GM12878 (cell line): ENCODE data around the gene DAB2IP. TPM values are rescaled to one million over a fixed set of nuclear protein-coding genes. Genes with fewer than 3 reads are reported as not detected.

Experiments
- ATAC-seq: fragments of 200-7000 bp; cut with Tn5 transposase; 3 replicates; pipeline ENCODE4 v1.9.1; 2020; ENCODE audit warnings: mild to moderate bottlenecking, moderate library complexity
- BruUV-seq: library from RNA; stranded (reverse); fragments of 400-500 nt; replicated peaks from 2 replicates; lab custom pipeline; 2021; lab: Mats Ljungman, UMichigan
- CTCF ChIA-PET: fragments of 300-600 bp; sonication (Branson Sonifier 250); formaldehyde crosslinking; extraction: SDS; loops from one replicate; lab custom pipeline; 2021; ENCODE audit warnings: inconsistent platforms; lab: Yijun Ruan, JAX
- POLR2A ChIA-PET: fragments of 350-600 bp; formaldehyde crosslinking; extraction: SDS; loops from one replicate; lab custom pipeline; 2021; ENCODE audit warnings: inconsistent platforms; lab: Charles Lee
- RAD21 ChIA-PET: fragments of 300-600 bp; sonication (Branson Sonifier 250); formaldehyde crosslinking; loops from one replicate; lab custom pipeline; 2023; ENCODE audit warnings: antibody characterized with exemption; ENCODE audit not compliant: unreplicated experiment; lab: Charles Lee
- SMC1A ChIA-PET: fragments of 300-600 bp; sonication (Branson Sonifier 250); formaldehyde crosslinking; loops from one replicate; lab custom pipeline; 2023; ENCODE audit not compliant: unreplicated experiment, uncharacterized antibody; lab: Charles Lee
- DNase-seq: peaks from one replicate; pipeline ENCODE4 v3.0.0-alpha.2; 2011; ENCODE audit warnings: low read depth, low spot score
- FAIRE-seq: peaks from 3 replicates; lab custom pipeline; 2011; peaks lifted over from hg19 to GRCh38; lab: Jason Lieb, UNC
- H2AFZ ChIP-seq: 2 replicates; pipeline ENCODE4 v1.6.0; 2011; ENCODE audit warnings: low read depth, low read length, control low read depth; ENCODE audit not compliant: control insufficient read depth
- H3K27ac ChIP-seq: 2 replicates; pipeline ENCODE4 v1.5.1; 2011; ENCODE audit warnings: control low read depth; ENCODE audit not compliant: control insufficient read depth, insufficient read depth
- H3K27me3 ChIP-seq, 2 experiments: replicated peaks in 1 of 2; 2 replicates each; pipeline versions ENCODE4 v1.6.0 to v1.6.1; 2011; ENCODE audit warnings: low read length in 1 of 2; ENCODE audit not compliant: control insufficient read depth in 2 of 2, insufficient read depth in 2 of 2
- H3K36me3 ChIP-seq, 2 experiments: 2 replicates each; pipeline ENCODE4 v1.5.1; 2011; ENCODE audit warnings: low read length in 1 of 2; ENCODE audit not compliant: control insufficient read depth in 2 of 2, insufficient read depth in 2 of 2
- H3K4me1 ChIP-seq: 2 replicates; pipeline ENCODE4 v1.6.1; 2011; ENCODE audit warnings: mild to moderate bottlenecking, low read length, moderate library complexity, mixed read lengths; ENCODE audit not compliant: control insufficient read depth, insufficient read depth
- H3K4me2 ChIP-seq: 2 replicates; pipeline ENCODE4 v1.6.0; 2011; ENCODE audit warnings: control low read depth; ENCODE audit not compliant: control insufficient read depth, insufficient read depth
- H3K4me3 ChIP-seq: fragments of 200-600 bp; sonication (generic); 2 replicates; pipeline ENCODE4 v1.5.1; 2016
- H3K79me2 ChIP-seq: 2 replicates; pipeline ENCODE4 v1.6.0; 2011; ENCODE audit warnings: low read length; ENCODE audit not compliant: control insufficient read depth, insufficient read depth
- H3K9ac ChIP-seq: 2 replicates; pipeline ENCODE4 v1.8.0; 2011; ENCODE audit warnings: low read length, control low read depth, mixed read lengths; ENCODE audit not compliant: control insufficient read depth, insufficient read depth
- H3K9me3 ChIP-seq: replicated peaks from 3 replicates; pipeline ENCODE4 v1.5.1; 2011; ENCODE audit warnings: mild to moderate bottlenecking, low read length; ENCODE audit not compliant: control insufficient read depth, insufficient read depth
- H4K20me1 ChIP-seq: 2 replicates; pipeline ENCODE4 v1.6.0; 2011; ENCODE audit not compliant: control insufficient read depth, insufficient read depth
- BMI1 ChIP-seq: fragments of 450-650 bp; IDR thresholded peaks from 2 replicates; pipeline ENCODE4 v1.6.1; 2016; ENCODE audit warnings: mild to moderate bottlenecking, moderate library complexity, borderline replicate concordance
- CREM ChIP-seq: IDR thresholded peaks from 2 replicates; pipeline ENCODE4 v1.6.1; 2014; ENCODE audit warnings: antibody characterized with exemption, low read depth
- EED ChIP-seq: sonication (generic); IDR thresholded peaks from 2 replicates; pipeline ENCODE4 v1.6.1; 2016; ENCODE audit warnings: antibody characterized with exemption, low read depth
- FOXM1 ChIP-seq: IDR thresholded peaks from 2 replicates; pipeline ENCODE4 v1.6.1; 2012; ENCODE audit warnings: low read depth, mild to moderate bottlenecking, inconsistent platforms, low read length, moderate library complexity
- IRF4 ChIP-seq: IDR thresholded peaks from 2 replicates; pipeline ENCODE4 v1.6.1; 2011; ENCODE audit warnings: low read depth, low read length
- MEF2A ChIP-seq: IDR thresholded peaks from 2 replicates; pipeline ENCODE4 v1.6.1; 2011; ENCODE audit warnings: low read depth, mild to moderate bottlenecking, low read length, moderate library complexity; ENCODE audit not compliant: insufficient read depth
- MTA3 ChIP-seq: IDR thresholded peaks from 2 replicates; pipeline ENCODE4 v1.6.1; 2012; ENCODE audit warnings: low read length, inconsistent platforms, borderline replicate concordance
- NFXL1 ChIP-seq: fragments of 450-650 bp; IDR thresholded peaks from 2 replicates; pipeline ENCODE4 v1.6.1; 2017; ENCODE audit warnings: antibody characterized with exemption, mild to moderate bottlenecking, borderline replicate concordance
- NRF1 ChIP-seq: conservative IDR thresholded peaks from 2 replicates; pipeline ENCODE4 v1.6.1; 2011; ENCODE audit warnings: mild to moderate bottlenecking, low read depth, low read length, improper control_type of control experiment
- PAX8 ChIP-seq: fragments of 450-650 bp; IDR thresholded peaks from 2 replicates; pipeline ENCODE4 v1.6.1; 2017; ENCODE audit warnings: mild to moderate bottlenecking, moderate library complexity
- RAD21 ChIP-seq: IDR thresholded peaks from 2 replicates; pipeline ENCODE4 v1.6.1; 2011; ENCODE audit warnings: mild to moderate bottlenecking, low read depth, low read length, moderate library complexity; ENCODE audit not compliant: insufficient read depth
- RFX5 ChIP-seq: IDR thresholded peaks from 2 replicates; pipeline ENCODE4 v1.6.1; 2011; ENCODE audit warnings: low read depth, low read length, improper control_type of control experiment
- SIX5 ChIP-seq: IDR thresholded peaks from 2 replicates; pipeline ENCODE4 v1.6.1; 2011; ENCODE audit warnings: mild to moderate bottlenecking, low read depth, low read length, moderate library complexity; ENCODE audit not compliant: severe bottlenecking
- TAF1 ChIP-seq: IDR thresholded peaks from 2 replicates; pipeline ENCODE4 v1.6.1; 2011; ENCODE audit warnings: mild to moderate bottlenecking, low read depth, low read length, borderline replicate concordance
- ZNF622 ChIP-seq: fragments of 450-650 bp; IDR thresholded peaks from 2 replicates; pipeline ENCODE4 v1.6.1; 2017; ENCODE audit warnings: mild to moderate bottlenecking, inconsistent platforms
- WGBS: methylation state at CpG from one replicate; pipeline ENCODE4 v1.1.6; 2016; ENCODE audit warnings: low lambda C conversion rate; ENCODE audit not compliant: insufficient replicate concordance, insufficient coverage; ENCODE audit errors: missing lambda C conversion rate; 5-methylcytosine and 5-hydroxymethylcytosine counted together
- in situ Hi-C: fragments of 300-500 bp; cut with MboI; formaldehyde crosslinking; loops from 9 replicates; pipeline ENCODE4 v1.14.3; 2018; ENCODE audit warnings: mixed read lengths
- intact Hi-C: fragments of 100-400 bp; cut with micrococcal nuclease; formaldehyde crosslinking; loops from one replicate; pipeline ENCODE4 v1.14.2; 2022; ENCODE audit not compliant: unreplicated experiment
- polyA plus RNA-seq, 11 experiments: library from polyadenylated mRNA; depleted of rRNA in 4 of 11; unstranded in 6 of 11; stranded (reverse) in 5 of 11; fragments of >200 nt; fragmentation: Nextera tagmentation in 4 of 11; fragmentation: Illumina TruSeq in 1 of 11; extraction: Ambion mirVana in 4 of 11; extraction: Trizol in 1 of 11; gene quantifications; 1 replicate in 1 of 11; 2 replicates in 10 of 11; pipeline versions ENCODE4 v1.2.1 to v1.2.3, GENCODE V29; 2011 to 2016; ENCODE audit warnings: inconsistent platforms in 2 of 11, missing spikeins in 2 of 11, low read depth in 1 of 11
- total RNA-seq, 4 experiments: library from RNA; depleted of rRNA in 3 of 4; stranded (reverse); fragments of >200 nt in 3 of 4; fragmentation: Illumina TruSeq in 1 of 4; extraction: Trizol in 1 of 4; gene quantifications; 2 replicates each; pipeline versions ENCODE4 v1.2.1 to v1.2.3, GENCODE V29; 2013 to 2021
- TF ChIP-seq, protein P1 (sequence below): IDR thresholded peaks from 2 replicates; pipeline ENCODE4 v1.6.1; 2011; ENCODE audit warnings: mild to moderate bottlenecking, low read depth, low read length, moderate library complexity; ENCODE audit not compliant: insufficient replicate concordance
- TF ChIP-seq, protein P2 (sequence below): fragments of 450-650 bp; formaldehyde crosslinking; IDR thresholded peaks from 2 replicates; pipeline ENCODE4 v1.4.0; 2020; ENCODE audit warnings: mild to moderate bottlenecking, moderate library complexity

Gene DAB2IP
- total and polyA plus RNA-seq, 10 of the 15 experiments (the other 5 are each of a cell fraction or from before 2014, with no cell fraction given): 0.03 to 0.38 (median 0.14) TPM; not detected in 6

DNA sequence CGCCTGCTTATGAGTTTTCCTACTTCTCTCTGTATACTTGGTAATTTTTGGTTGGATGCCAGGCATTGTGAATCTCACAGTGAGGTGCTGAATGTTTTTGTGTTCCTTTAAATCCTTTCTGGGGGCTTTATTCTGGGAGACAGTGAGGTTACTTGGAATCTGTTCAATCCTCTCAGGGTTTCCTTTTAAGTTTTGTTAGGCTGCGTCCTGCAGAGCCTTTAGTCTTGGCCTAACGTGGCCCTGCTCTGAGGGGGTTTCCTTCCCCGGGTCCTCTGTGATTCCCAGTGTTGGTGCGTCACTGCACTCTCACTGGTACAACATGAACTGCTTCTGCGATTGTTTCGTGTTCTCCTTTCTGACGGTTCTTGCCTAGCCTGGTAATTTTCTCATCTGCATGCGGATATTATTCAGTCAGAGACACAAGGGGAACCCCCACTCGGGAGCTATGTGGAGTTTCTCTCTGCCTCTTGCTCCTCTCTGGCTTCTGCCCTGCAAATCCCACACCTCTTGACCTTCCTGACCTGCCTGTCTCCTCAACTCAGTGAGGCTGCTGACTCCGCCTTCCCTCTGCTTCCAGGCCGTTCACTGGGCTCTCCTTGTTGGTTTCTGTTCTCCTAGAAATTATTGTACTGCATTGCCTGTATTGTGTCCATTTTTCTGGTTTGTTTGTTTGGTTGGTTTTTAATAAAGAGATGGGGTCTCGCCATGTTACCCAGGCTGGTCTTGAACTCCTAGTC, 128.1 kb downstream of the DAB2IP start (continued):
- TF ChIP-seq PAX8: no peak
- TF ChIP-seq, protein P1, sequence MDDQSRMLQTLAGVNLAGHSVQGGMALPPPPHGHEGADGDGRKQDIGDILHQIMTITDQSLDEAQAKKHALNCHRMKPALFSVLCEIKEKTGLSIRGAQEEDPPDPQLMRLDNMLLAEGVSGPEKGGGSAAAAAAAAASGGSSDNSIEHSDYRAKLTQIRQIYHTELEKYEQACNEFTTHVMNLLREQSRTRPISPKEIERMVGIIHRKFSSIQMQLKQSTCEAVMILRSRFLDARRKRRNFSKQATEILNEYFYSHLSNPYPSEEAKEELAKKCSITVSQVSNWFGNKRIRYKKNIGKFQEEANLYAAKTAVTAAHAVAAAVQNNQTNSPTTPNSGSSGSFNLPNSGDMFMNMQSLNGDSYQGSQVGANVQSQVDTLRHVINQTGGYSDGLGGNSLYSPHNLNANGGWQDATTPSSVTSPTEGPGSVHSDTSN: no peak

DNA sequence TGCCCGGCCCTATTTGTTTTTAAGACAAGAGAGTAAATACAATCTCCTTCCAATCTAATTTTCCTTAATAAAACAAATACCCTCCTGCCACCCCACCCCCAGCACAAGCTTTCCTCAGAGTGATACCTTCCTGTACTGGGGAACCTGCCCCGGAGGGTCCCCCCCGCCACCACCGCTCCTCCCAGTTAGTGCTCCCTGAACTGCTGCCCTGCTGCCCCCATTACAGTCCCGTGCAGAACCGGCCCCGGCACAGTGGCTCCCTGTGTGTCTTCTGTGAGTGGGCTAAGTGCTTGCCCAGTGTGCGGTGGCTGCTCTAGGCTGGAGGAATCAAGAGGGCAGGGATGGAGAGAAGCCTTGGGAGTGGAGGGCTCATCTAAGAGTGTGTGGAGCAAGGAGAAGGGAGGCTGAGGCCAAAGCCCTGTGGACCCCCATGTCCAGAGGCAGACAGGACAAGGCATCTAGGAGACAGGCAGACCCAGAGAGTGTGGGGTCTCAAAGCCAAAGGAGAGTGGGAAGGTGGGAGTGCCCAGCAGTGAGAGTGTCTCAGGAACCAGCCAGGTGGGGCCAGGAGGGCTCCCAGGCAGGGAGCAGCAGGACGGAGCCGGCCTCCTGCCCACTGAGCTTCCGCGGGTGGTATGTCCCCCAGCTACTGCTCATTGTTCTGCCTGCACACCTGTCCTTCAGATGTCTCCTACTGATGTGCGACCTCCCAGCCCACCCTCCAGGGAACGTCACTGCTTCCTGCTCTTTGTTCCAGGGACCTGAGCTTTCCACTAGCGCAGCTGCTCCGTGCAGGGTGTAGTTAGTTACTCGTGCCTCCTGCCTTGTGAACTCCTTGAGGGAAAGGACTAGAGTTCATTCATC, 129.0 kb downstream of the DAB2IP start:
- POLR2A ChIA-PET: no interaction called here

More for the DNA sequence above, 129.0 kb downstream of the DAB2IP start:
- DNase-seq (no peak), ATAC-seq (no peak), FAIRE-seq (no peak)
- no peaks in the 10 kb centered on the region for H3K9me3 ChIP-seq
- H2AFZ ChIP-seq: no peak overlapping the region
- 50% methylated on average over 17 of the region's 17 CpGs for WGBS
- no peak overlapping the region for H3K4me2 ChIP-seq
- H3K4me1 ChIP-seq: no peaks in the 10 kb centered on the region
- H3K27ac ChIP-seq: no peak overlapping the region
- in situ Hi-C loops (no loop called here), intact Hi-C loops (no loop called here)
- H3K27me3 ChIP-seq: no peaks in the 10 kb centered on the region; a peak in 2 of 4 replicates
- no peaks in the 10 kb centered on the region for H4K20me1 ChIP-seq
- no peak overlapping the region for H3K9ac ChIP-seq
- RAD21 ChIA-PET: no interaction called here
- H3K36me3 ChIP-seq: no peaks in the 10 kb centered on the region
- CTCF ChIA-PET: no interaction called here
- SMC1A ChIA-PET: no interaction called here
- BruUV-seq: no TSS peak
- no peaks in the 10 kb centered on the region for H3K79me2 ChIP-seq
- TF ChIP-seq FOXM1 (no peak), RAD21 (no peak), NFXL1 (no peak), NRF1 (no peak), SIX5 (no peak), ZNF622 (no peak), TAF1 (no peak), EED (no peak), MTA3 (no peak), BMI1 (no peak), MEF2A (no peak), IRF4 (no peak), CREM (no peak), RFX5 (no peak)
- TF ChIP-seq, protein P2, sequence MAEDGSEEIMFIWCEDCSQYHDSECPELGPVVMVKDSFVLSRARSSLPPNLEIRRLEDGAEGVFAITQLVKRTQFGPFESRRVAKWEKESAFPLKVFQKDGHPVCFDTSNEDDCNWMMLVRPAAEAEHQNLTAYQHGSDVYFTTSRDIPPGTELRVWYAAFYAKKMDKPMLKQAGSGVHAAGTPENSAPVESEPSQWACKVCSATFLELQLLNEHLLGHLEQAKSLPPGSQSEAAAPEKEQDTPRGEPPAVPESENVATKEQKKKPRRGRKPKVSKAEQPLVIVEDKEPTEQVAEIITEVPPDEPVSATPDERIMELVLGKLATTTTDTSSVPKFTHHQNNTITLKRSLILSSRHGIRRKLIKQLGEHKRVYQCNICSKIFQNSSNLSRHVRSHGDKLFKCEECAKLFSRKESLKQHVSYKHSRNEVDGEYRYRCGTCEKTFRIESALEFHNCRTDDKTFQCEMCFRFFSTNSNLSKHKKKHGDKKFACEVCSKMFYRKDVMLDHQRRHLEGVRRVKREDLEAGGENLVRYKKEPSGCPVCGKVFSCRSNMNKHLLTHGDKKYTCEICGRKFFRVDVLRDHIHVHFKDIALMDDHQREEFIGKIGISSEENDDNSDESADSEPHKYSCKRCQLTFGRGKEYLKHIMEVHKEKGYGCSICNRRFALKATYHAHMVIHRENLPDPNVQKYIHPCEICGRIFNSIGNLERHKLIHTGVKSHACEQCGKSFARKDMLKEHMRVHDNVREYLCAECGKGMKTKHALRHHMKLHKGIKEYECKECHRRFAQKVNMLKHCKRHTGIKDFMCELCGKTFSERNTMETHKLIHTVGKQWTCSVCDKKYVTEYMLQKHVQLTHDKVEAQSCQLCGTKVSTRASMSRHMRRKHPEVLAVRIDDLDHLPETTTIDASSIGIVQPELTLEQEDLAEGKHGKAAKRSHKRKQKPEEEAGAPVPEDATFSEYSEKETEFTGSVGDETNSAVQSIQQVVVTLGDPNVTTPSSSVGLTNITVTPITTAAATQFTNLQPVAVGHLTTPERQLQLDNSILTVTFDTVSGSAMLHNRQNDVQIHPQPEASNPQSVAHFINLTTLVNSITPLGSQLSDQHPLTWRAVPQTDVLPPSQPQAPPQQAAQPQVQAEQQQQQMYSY (CRISPR knock-in tag): no peak
- TF ChIP-seq, all 136 proteins: peak for 0
- H3K4me3 ChIP-seq: no peak overlapping the region
